HUES64 (cell line): ENCODE data around the gene DMRT1.

Experiments
- H3K27ac ChIP-seq: 2 replicates; pipeline ENCODE4 v1.7.0; 2013; ENCODE audit warnings: low read depth, low read length, inconsistent platforms
- H3K27me3 ChIP-seq: 2 replicates; pipeline ENCODE4 v1.6.1; 2013; ENCODE audit warnings: mild to moderate bottlenecking, low read length; ENCODE audit not compliant: insufficient read depth
- H3K36me3 ChIP-seq: 2 replicates; pipeline ENCODE4 v1.6.1; 2013; ENCODE audit warnings: mild to moderate bottlenecking, low read length; ENCODE audit not compliant: insufficient read depth
- H3K4me1 ChIP-seq: 2 replicates; pipeline ENCODE4 v1.6.1; 2013; ENCODE audit warnings: mild to moderate bottlenecking, low read length, moderate library complexity; ENCODE audit not compliant: insufficient read depth
- H3K4me3 ChIP-seq: 2 replicates; pipeline ENCODE4 v1.5.1; 2013; ENCODE audit warnings: mild to moderate bottlenecking, low read length, moderate library complexity
- H3K9ac ChIP-seq: 2 replicates; pipeline ENCODE4 v1.6.1; 2013; ENCODE audit warnings: mild to moderate bottlenecking, low read depth, low read length
- H3K9me3 ChIP-seq: 2 replicates; pipeline ENCODE4 v1.6.1; 2013; ENCODE audit warnings: low read depth, low read length; ENCODE audit not compliant: insufficient read depth
- WGBS: fragments of 150-250, 120-280 bp; methylation state at CpG from one replicate; pipeline ENCODE4 v1.1.7; 2013; ENCODE audit warnings: missing lambda C conversion rate; 5-methylcytosine and 5-hydroxymethylcytosine counted together

Gene DMRT1

GRCh38 chr9:926976-927375 is 85.5 kb downstream of the DMRT1 start:
- no peaks in the 10 kb centered on the region for H3K9me3 ChIP-seq
- no peak overlapping the region for H3K4me3 ChIP-seq
- H3K9ac ChIP-seq, result no peak overlapping the region
- no peak overlapping the region for H3K27ac ChIP-seq
- no peaks in the 10 kb centered on the region for H3K4me1 ChIP-seq
- H3K27me3 ChIP-seq, result no peaks in the 10 kb centered on the region
- 96% methylated on average over 8 of the region's 8 CpGs for WGBS
- H3K36me3 ChIP-seq, result no peaks in the 10 kb centered on the region

- H3K36me3 ChIP-seq, result no peaks in the 10 kb centered on the region
- no peaks in the 10 kb centered on the region for H3K9me3 ChIP-seq
- no peak overlapping the region for H3K9ac ChIP-seq
- WGBS, result 75% methylated on average over 5 of the region's 6 CpGs
- H3K27me3 ChIP-seq, result no peaks in the 10 kb centered on the region
- H3K4me3 ChIP-seq, result no peak overlapping the region
- H3K4me1 ChIP-seq, result no peaks in the 10 kb centered on the region
- H3K27ac ChIP-seq, result no peak overlapping the region
Observed at GRCh38 chr9:928363-929042, 87.0 kb downstream of the DMRT1 start.

- no peaks in the 10 kb centered on the region for H3K27me3 ChIP-seq
- WGBS, result 97% methylated on average over 4 of the region's 4 CpGs
- no peak overlapping the region for H3K27ac ChIP-seq
Observed at GRCh38 chr9:929719-930118, 88.2 kb downstream of the DMRT1 start.

DNA sequence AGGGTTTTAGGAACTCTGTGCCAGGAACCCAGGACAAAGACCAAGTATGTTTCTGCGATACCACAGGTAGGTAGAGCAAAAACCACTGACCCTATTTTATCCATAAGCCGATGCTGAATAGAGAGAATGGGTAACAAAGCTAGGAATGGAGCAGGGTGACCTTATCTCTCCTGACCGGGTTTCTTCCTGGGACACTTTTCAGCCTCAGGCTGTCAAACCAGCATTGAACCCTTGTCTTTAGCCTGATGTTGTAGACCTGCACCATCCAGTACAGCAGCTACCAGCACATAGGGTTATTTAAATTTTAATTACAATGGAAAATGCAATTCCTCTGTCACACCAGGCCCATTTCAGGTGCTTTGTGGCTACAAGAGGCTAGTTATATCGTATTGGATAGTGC is 91.9 kb downstream of the DMRT1 start:
- no peaks in the 10 kb centered on the region for H3K4me1 ChIP-seq
- 94% methylated on average over 4 of the region's 4 CpGs for WGBS

More at GRCh38 chr9:929719-930118, 88.2 kb downstream of the DMRT1 start:
- Histone ChIP-seq H3K4me3 (no peak overlapping the region), H3K9ac (no peak overlapping the region), H3K9me3 (no peaks in the 10 kb centered on the region), H3K4me1 (no peaks in the 10 kb centered on the region), H3K36me3 (no peaks in the 10 kb centered on the region)

GRCh38 chr9:935348-935965 is 94.0 kb downstream of the DMRT1 start:
- 92% methylated on average over 9 of the region's 10 CpGs for WGBS
- no peaks in the 10 kb centered on the region for H3K36me3 ChIP-seq
- no peak overlapping the region for H3K4me3 ChIP-seq
- H3K9ac ChIP-seq, result no peak overlapping the region
- no peaks in the 10 kb centered on the region for H3K4me1 ChIP-seq
- no peak overlapping the region for H3K27ac ChIP-seq
- peaks cover 4% of the 10 kb centered on the region; the same call in 1 of the 2 replicates for H3K9me3 ChIP-seq
- H3K27me3 ChIP-seq, result no peaks in the 10 kb centered on the region

More for the DNA sequence above, 91.9 kb downstream of the DMRT1 start:
- Histone ChIP-seq H3K36me3 (no peaks in the 10 kb centered on the region), H3K27ac (no peak overlapping the region), H3K27me3 (no peaks in the 10 kb centered on the region), H3K4me3 (no peak overlapping the region), H3K9ac (no peak overlapping the region), H3K9me3 (peaks cover 4% of the 10 kb centered on the region; the same call in 1 of the 2 replicates)

DNA sequence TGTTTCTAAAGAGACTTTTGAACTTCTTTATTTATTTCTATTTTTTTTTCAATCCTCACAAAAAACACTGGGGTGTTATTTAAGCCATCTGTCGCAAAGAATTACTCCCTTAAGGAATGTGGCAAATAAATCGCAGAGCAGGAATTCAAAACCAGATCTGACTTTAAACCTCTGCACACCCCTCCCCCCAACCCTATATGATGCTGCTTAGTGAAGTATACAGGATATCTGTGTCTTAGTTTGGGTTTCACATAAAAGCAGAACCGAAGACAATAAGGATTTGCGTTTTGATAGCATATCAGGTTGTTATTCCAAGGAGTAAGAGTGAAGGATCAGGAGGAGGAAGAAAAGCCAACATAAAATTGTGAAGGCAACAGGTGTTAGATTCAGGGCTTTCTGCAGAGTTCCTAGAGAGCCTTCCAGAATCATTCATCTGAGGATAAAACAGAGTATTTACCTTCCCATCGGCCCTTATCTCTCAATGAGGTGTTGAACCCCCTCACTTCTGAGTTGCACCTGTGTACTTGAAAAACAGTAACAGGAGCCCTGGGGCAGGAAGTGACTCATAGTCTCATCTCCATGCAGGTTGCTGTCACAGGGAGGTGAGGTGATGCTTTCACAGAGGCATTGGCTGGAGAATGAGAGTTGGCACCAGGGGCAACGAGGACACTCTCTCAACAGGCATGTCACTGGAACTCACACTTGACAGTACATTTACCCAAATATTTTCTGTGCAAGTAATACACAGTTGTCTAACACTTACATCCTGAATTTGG is 101.5 kb downstream of the DMRT1 start:
- Histone ChIP-seq H3K36me3 (no peaks in the 10 kb centered on the region), H3K9ac (no peak overlapping the region), H3K27ac (no peak overlapping the region), H3K27me3 (no peaks in the 10 kb centered on the region), H3K4me1 (peaks cover 20% of the 10 kb centered on the region), H3K9me3 (peaks cover 1% of the 10 kb centered on the region; the same call in 1 of the 2 replicates), H3K4me3 (no peak overlapping the region)
- WGBS, result 84% methylated on average over 6 of the region's 6 CpGs

GRCh38 chr9:947985-948384 is 106.5 kb downstream of the DMRT1 start:
- Histone ChIP-seq H3K4me1 (peaks cover 17% of the 10 kb centered on the region), H3K4me3 (no peak overlapping the region), H3K9me3 (no peaks in the 10 kb centered on the region), H3K36me3 (no peaks in the 10 kb centered on the region), H3K27me3 (peaks cover 13% of the 10 kb centered on the region; the same call in 1 of the 2 replicates), H3K27ac (no peak overlapping the region), H3K9ac (no peak overlapping the region)
- WGBS, result 87% methylated on average over 2 of the region's 3 CpGs

- no peaks in the 10 kb centered on the region for H3K36me3 ChIP-seq
- H3K4me1 ChIP-seq, result peaks cover 12% of the 10 kb centered on the region; the same call in 1 of the 2 replicates
- no peaks in the 10 kb centered on the region for H3K9me3 ChIP-seq
- no peak overlapping the region for H3K27ac ChIP-seq
- H3K27me3 ChIP-seq, result peaks cover 13% of the 10 kb centered on the region; the same call in 1 of the 2 replicates
- WGBS, result 94% methylated on average over 7 of the region's 7 CpGs
- no peak overlapping the region for H3K4me3 ChIP-seq
- no peak overlapping the region for H3K9ac ChIP-seq
Observed at GRCh38 chr9:948497-948896, 107.0 kb downstream of the DMRT1 start.

GRCh38 chr9:950139-950538 is 108.6 kb downstream of the DMRT1 start:
- H3K36me3 ChIP-seq, result no peaks in the 10 kb centered on the region
- H3K27me3 ChIP-seq, result peaks cover 13% of the 10 kb centered on the region; the same call in 1 of the 2 replicates
- 0 out of 2 replicates have a peak, but pooled peaks cover 4% of the 10 kb centered on the region for H3K4me1 ChIP-seq
- H3K27ac ChIP-seq, result no peak overlapping the region
- H3K4me3 ChIP-seq, result no peak overlapping the region
- WGBS, result 86% methylated on average over 1 of the region's 1 CpG
- H3K9me3 ChIP-seq, result no peaks in the 10 kb centered on the region
- no peak overlapping the region for H3K9ac ChIP-seq

DNA sequence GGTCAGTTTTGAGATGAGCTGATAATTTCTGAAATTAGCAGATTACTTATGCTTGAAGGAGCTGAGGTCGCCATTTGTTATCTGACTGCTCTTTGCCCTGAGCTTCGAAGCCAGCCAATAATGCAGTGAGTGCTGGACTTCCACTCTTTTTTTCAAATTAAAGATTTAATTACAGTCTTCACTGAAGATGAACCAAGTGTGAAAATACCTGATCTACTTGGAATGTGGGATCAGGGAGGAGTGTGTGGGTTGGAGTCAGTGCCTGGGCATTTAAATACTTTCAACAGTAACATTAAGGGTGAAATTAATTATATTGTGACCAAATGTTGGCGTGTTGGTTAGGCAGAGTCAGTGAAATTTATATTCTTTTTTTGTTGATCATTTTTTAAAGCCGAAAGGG is 111.0 kb downstream of the DMRT1 start:
- H3K4me1 ChIP-seq, result 0 out of 2 replicates have a peak, but pooled peaks cover 4% of the 10 kb centered on the region
- no peak overlapping the region for H3K27ac ChIP-seq
- no peaks in the 10 kb centered on the region for H3K36me3 ChIP-seq
- WGBS, result 91% methylated on average over 4 of the region's 4 CpGs
- H3K9me3 ChIP-seq, result no peaks in the 10 kb centered on the region
- no peak overlapping the region for H3K4me3 ChIP-seq
- H3K9ac ChIP-seq, result no peak overlapping the region
- peaks cover 13% of the 10 kb centered on the region; the same call in 1 of the 2 replicates for H3K27me3 ChIP-seq

DNA sequence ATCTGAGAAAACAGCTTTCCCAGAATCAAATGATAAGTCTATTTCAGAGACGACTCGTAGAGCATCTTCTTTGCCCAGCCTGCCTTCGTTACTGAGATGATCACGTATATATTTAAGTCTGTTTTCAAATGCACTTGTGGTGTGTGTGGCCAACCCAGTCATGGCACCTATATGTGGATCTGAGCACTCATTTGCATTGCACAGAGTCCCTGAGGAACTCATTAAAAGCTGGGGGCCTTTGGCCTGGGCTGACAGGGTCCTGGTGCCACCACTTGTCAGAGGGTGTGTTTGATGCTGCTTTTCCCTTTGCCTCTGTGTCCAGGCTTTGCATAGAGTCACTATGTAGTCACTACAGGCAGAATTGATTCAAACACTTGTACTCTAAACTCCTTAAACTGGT is 117.6 kb downstream of the DMRT1 start:
- H3K9ac ChIP-seq, result no peak overlapping the region
- no peaks in the 10 kb centered on the region for H3K9me3 ChIP-seq
- H3K4me1 ChIP-seq, result no peaks in the 10 kb centered on the region
- H3K4me3 ChIP-seq, result no peak overlapping the region
- peaks cover 35% of the 10 kb centered on the region for H3K27me3 ChIP-seq
- no peak overlapping the region for H3K27ac ChIP-seq
- 92% methylated on average over 4 of the region's 4 CpGs for WGBS
- no peaks in the 10 kb centered on the region for H3K36me3 ChIP-seq
